Measurements from ENCODE around the gene KIDINS220. TPM values are rescaled to one million over a fixed set of nuclear protein-coding genes. Genes with fewer than 3 reads are reported as not detected.

The KIDINS220 gene
- total RNA-seq, 1 experiment from 2014 or later = 29.3 TPM

GRCh38 chr2:8794923-8795825, 42.2 kb downstream of the KIDINS220 start:
- no peak overlapping the region for H4K8ac ChIP-seq (replicated peaks; ENCODE audit: insufficient read length, low read depth, low read length)
- TF ChIP-seq CTCF (conservative IDR thresholded peaks at IDR 0.05) = no peak

More at GRCh38 chr2:8794923-8795825, 42.2 kb downstream of the KIDINS220 start:
- H2BK120ac ChIP-seq (ENCODE audit: low read depth, low read length, poor library complexity, severe bottlenecking) = no peak overlapping the region
- H2BK20ac ChIP-seq (ENCODE audit: low read depth, low read length, poor library complexity, severe bottlenecking) = no peak overlapping the region
- H3K4ac ChIP-seq (ENCODE audit: low read depth, low read length) = no peak overlapping the region
- H3K23ac ChIP-seq (ENCODE audit: insufficient read length, low read depth, low read length) = no peak overlapping the region
- no peaks in the 10 kb centered on the region for H3K79me2 ChIP-seq (ENCODE audit: insufficient read depth, low read length)
- Mint-ChIP-seq H3K27ac (no peak overlapping the region), H3K4me1 (no peaks in the 10 kb centered on the region), H3K9me3 (no peaks in the 10 kb centered on the region), H3K4me3 (no peak overlapping the region), H3K27me3 (ENCODE audit: low read depth) (no peaks in the 10 kb centered on the region), H3K36me3 (ENCODE audit: insufficient read depth in 1 of 3, low read depth in 3 of 3) (peaks cover 0 to 8% (median 5%) of the 10 kb centered on the region in 3 experiments; a peak in 6 of 7 replicates)
- no peak overlapping the region for H3T11ph ChIP-seq (ENCODE audit: low read length)
- H3K23me2 ChIP-seq (ENCODE audit: insufficient read length, low read depth, low read length, poor library complexity, severe bottlenecking) = no peaks in the 10 kb centered on the region
- no peak overlapping the region for H3K56ac ChIP-seq (ENCODE audit: insufficient read length, low read depth, low read length)
- H4K91ac ChIP-seq (ENCODE audit: insufficient read length, low read depth, low read length) = no peak overlapping the region
- no peaks in the 10 kb centered on the region for H4K20me1 ChIP-seq (ENCODE audit: control insufficient read depth, insufficient read depth, insufficient read length)
- H3K9ac ChIP-seq (ENCODE audit: extremely low read depth, insufficient read length, low read length) = no peak overlapping the region
- no peak overlapping the region for H3K27ac ChIP-seq (ENCODE audit: insufficient read length, low read depth, low read length)
- H3K79me1 ChIP-seq (ENCODE audit: insufficient read depth, low read depth, low read length, poor library complexity, severe bottlenecking) = no peaks in the 10 kb centered on the region
- no peak overlapping the region for H3K14ac ChIP-seq (ENCODE audit: insufficient read depth, low read length)
- H2BK5ac ChIP-seq (ENCODE audit: insufficient read length, low read length) = no peak overlapping the region
- H3K4me2 ChIP-seq (ENCODE audit: insufficient read depth, insufficient read length, low read length) = no peak overlapping the region
- no peak overlapping the region for H2BK15ac ChIP-seq (ENCODE audit: low read depth, low read length)
- no peak overlapping the region for H2AK5ac ChIP-seq (ENCODE audit: insufficient read length, low read length)
- H3K9me3 ChIP-seq (ENCODE audit: control insufficient read depth, low read depth, low read length) = no peaks in the 10 kb centered on the region
- H4K5ac ChIP-seq (ENCODE audit: insufficient read length, low read depth, low read length) = no peak overlapping the region
- no CpG with 5 or more reads among the region's 8 CpGs for WGBS (ENCODE audit: extremely low coverage, insufficient read length, low lambda C conversion rate)
- H3K27me3 ChIP-seq (ENCODE audit: insufficient read depth, low read length) = no peaks in the 10 kb centered on the region
- H2AFZ ChIP-seq (ENCODE audit: low read length) = no peak overlapping the region
- no peak overlapping the region for H3K18ac ChIP-seq (ENCODE audit: insufficient read length, low read depth, low read length)
- no peaks in the 10 kb centered on the region for H3K4me1 ChIP-seq (ENCODE audit: insufficient read depth, low read length)
- no peak overlapping the region for H2BK12ac ChIP-seq (ENCODE audit: insufficient read length, low read depth, low read length)
- no peak for DNase-seq
